GM12875 (cell line): ENCODE measurements around the gene PRXL2C.
"Not testable (repeated sequence)": the region's sequence is repeated elsewhere in the genome, so short reads cannot be mapped to it uniquely, and the experiment has no call there.

Source experiments
- H3K4me3 ChIP-seq: one replicate; pipeline ENCODE4 v1.5.1; 2011; ENCODE audit warnings: low read depth, low read length, control low read depth
- TF ChIP-seq, protein P1 (sequence below): IDR thresholded peaks from 2 replicates; pipeline ENCODE4 v1.5.1; 2011; ENCODE audit warnings: low read depth, mild to moderate bottlenecking, control low read depth, inconsistent platforms, low read length, moderate library complexity, borderline replicate concordance; ENCODE audit not compliant: insufficient read depth

Gene PRXL2C

GRCh38 chr9:96680812-96681499, 25.8 kb upstream of the PRXL2C start:
- H3K4me3 ChIP-seq: no peak overlapping the region
- TF ChIP-seq, protein P1, sequence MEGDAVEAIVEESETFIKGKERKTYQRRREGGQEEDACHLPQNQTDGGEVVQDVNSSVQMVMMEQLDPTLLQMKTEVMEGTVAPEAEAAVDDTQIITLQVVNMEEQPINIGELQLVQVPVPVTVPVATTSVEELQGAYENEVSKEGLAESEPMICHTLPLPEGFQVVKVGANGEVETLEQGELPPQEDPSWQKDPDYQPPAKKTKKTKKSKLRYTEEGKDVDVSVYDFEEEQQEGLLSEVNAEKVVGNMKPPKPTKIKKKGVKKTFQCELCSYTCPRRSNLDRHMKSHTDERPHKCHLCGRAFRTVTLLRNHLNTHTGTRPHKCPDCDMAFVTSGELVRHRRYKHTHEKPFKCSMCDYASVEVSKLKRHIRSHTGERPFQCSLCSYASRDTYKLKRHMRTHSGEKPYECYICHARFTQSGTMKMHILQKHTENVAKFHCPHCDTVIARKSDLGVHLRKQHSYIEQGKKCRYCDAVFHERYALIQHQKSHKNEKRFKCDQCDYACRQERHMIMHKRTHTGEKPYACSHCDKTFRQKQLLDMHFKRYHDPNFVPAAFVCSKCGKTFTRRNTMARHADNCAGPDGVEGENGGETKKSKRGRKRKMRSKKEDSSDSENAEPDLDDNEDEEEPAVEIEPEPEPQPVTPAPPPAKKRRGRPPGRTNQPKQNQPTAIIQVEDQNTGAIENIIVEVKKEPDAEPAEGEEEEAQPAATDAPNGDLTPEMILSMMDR: no peak

DNA sequence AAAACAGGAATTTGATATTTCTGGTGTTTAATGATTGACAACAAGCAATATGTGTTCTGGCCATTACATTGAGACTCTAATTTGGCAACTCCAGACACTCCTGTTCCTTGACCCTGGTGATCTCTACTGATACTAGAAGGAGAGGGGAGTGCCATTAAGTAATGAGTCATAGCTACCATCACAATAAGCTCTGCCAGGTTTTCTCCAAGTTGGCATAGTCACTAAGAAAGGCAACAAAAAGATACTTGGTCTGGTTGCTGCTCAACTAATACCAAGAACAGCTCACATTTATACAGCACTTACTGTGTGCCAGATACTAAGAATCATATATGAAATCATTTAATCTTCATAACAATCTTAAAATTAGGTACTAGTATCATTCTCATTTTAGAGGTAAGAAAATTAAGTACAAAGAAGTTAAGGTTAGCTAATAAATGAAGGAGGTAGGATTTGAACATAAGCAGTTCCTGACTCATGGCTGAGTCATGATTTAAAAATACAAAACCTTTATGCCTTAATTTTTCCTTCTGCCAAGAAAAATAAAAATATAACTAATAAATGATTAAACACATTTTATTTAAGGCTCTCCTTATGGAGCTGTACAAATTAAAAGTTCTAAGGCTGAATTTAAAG, 19.9 kb upstream of the PRXL2C start:
- H3K4me3 ChIP-seq: no peak overlapping the region
- TF ChIP-seq, protein P1: no peak

GRCh38 chr9:96673786-96674185, 18.7 kb upstream of the PRXL2C start:
- H3K4me3 ChIP-seq: not testable (repeated sequence)

DNA sequence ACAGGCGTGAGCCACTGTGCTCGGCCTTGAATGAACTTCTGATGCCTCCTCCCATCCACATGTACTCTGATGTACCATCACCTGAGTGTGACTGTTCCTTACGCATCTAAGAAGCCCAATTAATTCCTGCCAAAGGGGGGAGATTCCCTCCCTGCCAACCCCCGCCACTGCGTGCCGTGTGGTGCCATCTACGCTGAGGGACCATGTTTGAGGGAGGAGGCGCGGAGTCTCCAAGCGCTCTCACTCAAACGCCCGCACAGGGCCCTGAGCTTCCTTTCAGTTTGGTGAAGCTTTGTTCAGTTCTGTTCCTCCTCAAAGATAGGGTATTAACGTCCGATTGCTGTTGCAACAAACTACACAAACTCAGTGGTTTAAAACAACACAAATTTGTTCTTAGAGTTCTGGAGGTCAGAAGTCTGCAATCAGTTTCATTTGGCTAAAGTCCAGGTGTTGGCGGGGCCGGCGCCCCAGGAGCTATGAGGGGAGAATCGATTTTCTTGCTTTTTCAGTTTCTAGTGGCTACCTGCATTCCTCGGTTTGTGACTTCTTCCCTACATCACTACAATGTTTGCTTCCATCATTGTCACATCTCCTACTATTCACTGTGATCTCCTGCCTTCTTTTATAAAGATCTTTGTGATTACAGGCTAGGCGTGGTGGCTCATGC, 13.9 kb upstream of the PRXL2C start:
- no peak overlapping the region for H3K4me3 ChIP-seq

DNA sequence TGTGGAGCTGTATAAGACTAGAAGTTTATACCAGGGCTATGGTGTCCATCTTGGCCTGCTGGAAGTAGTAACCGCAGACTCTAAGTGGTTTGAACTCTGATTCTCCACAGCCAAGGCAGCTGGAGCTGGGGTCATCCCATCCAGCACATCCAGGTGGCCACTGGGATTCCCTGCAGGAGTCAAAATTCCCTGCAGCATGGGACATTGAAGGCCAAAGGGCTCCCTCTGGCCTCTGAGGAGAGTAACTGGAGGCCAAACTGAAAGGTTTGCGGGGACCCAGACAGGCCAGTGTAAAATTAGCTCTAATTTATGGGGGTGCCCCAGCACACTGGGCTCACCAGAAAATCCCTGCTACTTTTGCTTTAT, 12.2 kb upstream of the PRXL2C start:
- no peak overlapping the region for H3K4me3 ChIP-seq
- TF ChIP-seq, protein P1: no peak

More for the DNA sequence above, 13.9 kb upstream of the PRXL2C start:
- TF ChIP-seq, protein P1: no peak

DNA sequence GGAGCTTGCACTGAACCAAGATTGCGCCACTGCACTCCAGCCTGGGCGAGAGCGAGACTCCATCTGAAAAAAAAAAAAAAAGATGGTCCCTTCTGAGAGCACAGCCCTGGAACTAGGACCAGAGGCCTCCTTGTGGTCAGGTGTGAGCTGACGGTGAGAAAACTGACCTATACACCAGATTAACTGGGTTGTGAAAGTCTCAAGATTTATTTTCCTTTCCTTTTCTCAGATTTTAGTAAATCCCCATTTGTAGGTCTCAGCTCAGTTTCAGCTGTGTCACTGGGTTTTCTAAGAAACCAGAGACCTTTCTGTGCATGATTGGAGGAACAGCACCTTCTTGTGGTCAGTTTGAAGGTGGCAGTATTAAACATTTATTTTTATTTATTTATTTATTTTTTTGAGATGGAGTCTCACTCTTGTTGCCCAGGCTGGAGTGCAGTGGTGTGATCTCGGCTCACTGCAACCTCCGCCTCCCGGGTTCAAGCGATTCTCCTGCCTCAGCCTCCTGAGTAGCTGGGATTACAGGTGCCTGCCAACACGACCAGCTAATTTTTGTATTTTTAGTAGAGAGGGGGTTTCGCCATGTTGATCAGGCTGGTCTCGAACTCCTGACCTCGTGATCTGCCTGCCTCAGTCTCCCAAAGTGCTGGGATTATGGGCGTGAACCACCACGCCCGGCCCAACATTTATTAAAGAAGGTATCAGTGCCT, 11.7 kb upstream of the PRXL2C start:
- not testable (repeated sequence) for H3K4me3 ChIP-seq
- TF ChIP-seq, protein P1: peak; percentile 52; the same call in 1 of the 2 replicates

GRCh38 chr9:96665789-96666188, 10.7 kb upstream of the PRXL2C start:
- no peak overlapping the region for H3K4me3 ChIP-seq
- TF ChIP-seq, protein P1: no peak
